Retinal pigment epithelial cell (primary cell): ENCODE results near the gene HOXC12.

Source experiments
- DNase-seq: peaks from one replicate; pipeline ENCODE4 v3.0.0-alpha.2; 2010; ENCODE audit warnings: low read depth
- H3K4me3 ChIP-seq: 2 replicates; pipeline ENCODE4 v1.5.1; 2011; ENCODE audit warnings: mild to moderate bottlenecking, low read length, control low read depth, moderate library complexity
- CTCF ChIP-seq: conservative IDR thresholded peaks from 2 replicates; pipeline ENCODE4 v1.5.1; 2011; ENCODE audit warnings: low read depth, low read length, control low read depth, inconsistent platforms

Gene HOXC12

GRCh38 chr12:53953831-53954693 lies 641 bp upstream of the HOXC12 start:
- H3K4me3 ChIP-seq: no peak overlapping the region
- TF ChIP-seq CTCF: no peak
- no peak for DNase-seq

GRCh38 chr12:53955036-53955775 lies 503 bp downstream of the HOXC12 start:
- no peak for DNase-seq
- TF ChIP-seq CTCF: no peak
- H3K4me3 ChIP-seq: no peak overlapping the region

GRCh38 chr12:53955776-53956250 lies 1.1 kb downstream of the HOXC12 start:
- H3K4me3 ChIP-seq: no peak overlapping the region
- DNase-seq: no peak
- TF ChIP-seq CTCF: no peak

GRCh38 chr12:53956251-53956887 lies 1.7 kb downstream of the HOXC12 start:
- no peak overlapping the region for H3K4me3 ChIP-seq
- no peak for DNase-seq
- no peak for TF ChIP-seq CTCF

- H3K4me3 ChIP-seq: no peak overlapping the region
- DNase-seq: no peak
- TF ChIP-seq CTCF: no peak
Measured at GRCh38 chr12:53956914-53957536, 2.3 kb downstream of the HOXC12 start.

GRCh38 chr12:53958128-53958527 lies 3.4 kb downstream of the HOXC12 start:
- DNase-seq: no peak
- no peak for TF ChIP-seq CTCF
- H3K4me3 ChIP-seq: no peak overlapping the region
